ENCODE data around the gene BICD2.
A peak's percentile ranks its signal among the peaks of the same experiment; 100 is the strongest.

Gene BICD2

GRCh38 chr9:92726348-92726747 is 38.3 kb downstream of the BICD2 start:
- no peak for DNase-seq

- no peak for DNase-seq
Measured at GRCh38 chr9:92725766-92726165, 38.9 kb downstream of the BICD2 start.

GRCh38 chr9:92725266-92725545 is 39.4 kb downstream of the BICD2 start:
- no peak for DNase-seq

GRCh38 chr9:92724528-92725265 is 39.9 kb downstream of the BICD2 start:
- peak; percentile 22 for DNase-seq

GRCh38 chr9:92723801-92724323 is 40.8 kb downstream of the BICD2 start:
- DNase-seq = no peak

- DNase-seq = no peak
Measured at GRCh38 chr9:92723299-92723625, 41.4 kb downstream of the BICD2 start.

GRCh38 chr9:92722386-92723298 is 42.0 kb downstream of the BICD2 start:
- no peak for DNase-seq

GRCh38 chr9:92721548-92721947 is 43.1 kb downstream of the BICD2 start:
- no peak for DNase-seq

GRCh38 chr9:92720807-92721535 is 43.7 kb downstream of the BICD2 start:
- no peak for DNase-seq

GRCh38 chr9:92720209-92720765 is 44.3 kb downstream of the BICD2 start:
- no peak for DNase-seq

GRCh38 chr9:92719028-92719647 is 45.5 kb downstream of the BICD2 start:
- DNase-seq = no peak

- no peak for DNase-seq
Measured at GRCh38 chr9:92718086-92719001, 46.3 kb downstream of the BICD2 start.

GRCh38 chr9:92717201-92718085 is 47.2 kb downstream of the BICD2 start:
- no peak for DNase-seq

- DNase-seq = no peak
Measured at GRCh38 chr9:92716557-92716956, 48.1 kb downstream of the BICD2 start.

- DNase-seq = no peak
Measured at GRCh38 chr9:92715488-92716231, 49.0 kb downstream of the BICD2 start.

- no peak for DNase-seq
Measured at GRCh38 chr9:92714787-92715487, 49.7 kb downstream of the BICD2 start.

GRCh38 chr9:92714016-92714415 is 50.6 kb downstream of the BICD2 start:
- DNase-seq = no peak

GRCh38 chr9:92713528-92713927 is 51.1 kb downstream of the BICD2 start:
- DNase-seq = no peak

GRCh38 chr9:92712767-92713166 is 51.9 kb downstream of the BICD2 start:
- no peak for DNase-seq
